ENCODE measurements around the gene SPACA4. TPM values are rescaled to one million over a fixed set of nuclear protein-coding genes. Genes with fewer than 3 reads are reported as not detected.

SPACA4 gene
- polyA plus RNA-seq (2011; rRNA removed), result 0.08 and 0.09 TPM in 2 replicates
- 0.08 and 0.16 TPM in 2 replicates for polyA plus RNA-seq (2012; cell fraction: cytosol; rRNA removed)
- 0.24 and 0.60 TPM in 2 replicates for polyA plus RNA-seq (2012; cell fraction: nucleus; rRNA removed)
- 0.12 to 0.13 TPM in 2 of 3 replicates, not detected in the other for polyA plus RNA-seq (2017; fragmentation: RNase III; extraction: RNeasy Plus Mini Kit Qiagen cat#74134 plus additional on column Dnase treatment)
- polyA minus RNA-seq (2011; rRNA and poly(A)+ RNA removed), result 0.39 TPM in 1 of 2 replicates, not detected in the other

GRCh38 chr19:48606463-48607358 lies at the start of gene SPACA4:
TSS of gene SPACA4 (plus strand) at chr19:48606742. CDS start at chr19:48606979, 237 bp downstream.
- ChIA-PET CTCF (interaction anchor here (1.0 to 18.9 kb wide), 7 partner anchors 12 to 287 kb away, joined by 3 to 396 read pairs (median 55); partner anchors contain the start of genes KDELR1, RPL18 and SPHK2), POLR2A (interaction anchor here (2.4 kb wide), 1 partner anchor 12 kb away, joined by 10 read pairs; the partner anchor contains the start of genes RPL18 and SPHK2)
- FAIRE-seq (no peak), ATAC-seq (no peak), DNase-seq (ENCODE audit: low read depth in 1 of 2, low spot score in 1 of 2) (no peak)
- no peak within 1 kb of the TSS for H3K4me3 ChIP-seq
- H3K4me1 ChIP-seq, result peaks cover 18% of the 10 kb centered on the region
- 91% methylated on average over 33 of the region's 39 CpGs for WGBS (ENCODE audit: missing lambda C conversion rate)
- no peak within 1 kb of the TSS for H3K4me2 ChIP-seq
- H3K9me3 ChIP-seq, result no peaks in the 10 kb centered on the region
- peak within 1 kb of the TSS in 1 of 2 experiments; percentile 24; a peak in 1 of 6 replicates for H3K27ac ChIP-seq
- TF ChIP-seq ESRRA (IDR thresholded peaks at IDR 0.05; ENCODE audit: borderline replicate concordance, low read length) (no peak), MAZ (IDR thresholded peaks at IDR 0.05; ENCODE audit: borderline replicate concordance, low read depth, low read length) (no peak)

GRCh38 chr19:48556825-48557224 lies 49.7 kb upstream of the SPACA4 start:
- H3K27ac ChIP-seq, result peak overlapping the region; percentile 97 to 100
- no peak for ATAC-seq
- no peak overlapping the region for H3K4me3 ChIP-seq
- H3K4me1 ChIP-seq, result peaks cover 70% of the 10 kb centered on the region
- ChIA-PET POLR2A (interaction anchor here (0.6 to 1.4 kb wide), 5 partner anchors 12 to 77 kb away, joined by 3 to 9 read pairs (median 5); no protein-coding TSS in a partner anchor), CTCF (interaction anchor here (0.6 to 14.9 kb wide), 13 partner anchors 8 to 68 kb away, joined by 3 to 100 read pairs (median 5); no protein-coding TSS in a partner anchor)
- 87% methylated on average over 5 of the region's 5 CpGs for WGBS (ENCODE audit: missing lambda C conversion rate)
- TF ChIP-seq EHF (CRISPR knock-in tag; IDR thresholded peaks at IDR 0.05) (no peak), NR3C1 (IDR thresholded peaks at IDR 0.05) (no peak), KDM1A (IDR thresholded peaks at IDR 0.05; ENCODE audit: low read depth) (no peak), POLR2A (IDR thresholded peaks at IDR 0.05; ENCODE audit: low read length) (no peak)
- FAIRE-seq, result no peak
- no peaks in the 10 kb centered on the region for H3K9me3 ChIP-seq
- no peak for DNase-seq (ENCODE audit: low read depth in 1 of 2, low spot score in 1 of 2)
- H3K4me2 ChIP-seq, result peak overlapping the region; percentile 75

GRCh38 chr19:48558018-48558684 lies 48.4 kb upstream of the SPACA4 start:
- POLR2A ChIA-PET, result interaction anchor here (0.5 to 2.7 kb wide), 8 partner anchors 10 to 90 kb away, joined by 3 to 17 read pairs (median 6); partner anchors contain the start of genes RPL18 and SPHK2
- peak overlapping the region; percentile 97 to 100 for H3K27ac ChIP-seq
- WGBS (ENCODE audit: missing lambda C conversion rate), result 25% methylated on average over 27 of the region's 27 CpGs
- TF ChIP-seq ZSCAN20 (CRISPR knock-in tag; IDR thresholded peaks at IDR 0.05) (no peak), HOXB13 (CRISPR knock-in tag; IDR thresholded peaks at IDR 0.05; ENCODE audit: low read depth) (peak; percentile 66; the same call in 1 of the 2 replicates), SREBF2 (IDR thresholded peaks at IDR 0.05) (no peak), HDAC2 (IDR thresholded peaks at IDR 0.05) (peak; percentile 91), MAFK (IDR thresholded peaks at IDR 0.05; ENCODE audit: partially characterized antibody) (no peak), KDM5A (IDR thresholded peaks at IDR 0.05) (no peak), HOXB5 (CRISPR knock-in tag; IDR thresholded peaks at IDR 0.05) (peak; percentile 77), CHD4 (IDR thresholded peaks at IDR 0.05; ENCODE audit: borderline replicate concordance) (peak; percentile 71; the same call in 1 of the 2 replicates), NR3C1 (IDR thresholded peaks at IDR 0.05) (no peak), HEYL (CRISPR knock-in tag; IDR thresholded peaks at IDR 0.05) (peak; percentile 82), EHMT2 (IDR thresholded peaks at IDR 0.05; ENCODE audit: low read depth) (no peak), JUN (IDR thresholded peaks at IDR 0.05) (peak; percentile 58 to 96; a peak in 4 of 5 replicates), HES2 (IDR thresholded peaks at IDR 0.05) (no peak), CTCF (IDR thresholded peaks at IDR 0.05) (no peak), TP53 (CRISPR knock-in tag; IDR thresholded peaks at IDR 0.05) (peak; percentile 79; the same call in 1 of the 2 replicates), CEBPB (IDR thresholded peaks at IDR 0.05) (peak in 1 of 2 experiments; percentile 35; a peak in 1 of 4 replicates), RNF2 (IDR thresholded peaks at IDR 0.05; ENCODE audit: borderline replicate concordance, low read depth) (no peak), SMC3 (IDR thresholded peaks at IDR 0.05) (peak; percentile 32; the same call in 2 of the 3 replicates), FOSL2 (IDR thresholded peaks at IDR 0.05) (no peak), FOSL2 (CRISPR knock-in tag; IDR thresholded peaks at IDR 0.05) (peak; percentile 79), POLR2AphosphoS2 (conservative IDR thresholded peaks at IDR 0.05; ENCODE audit: low read length) (no peak), POLR2A (IDR thresholded peaks at IDR 0.05; ENCODE audit: low read length) (peak; percentile 22), USF2 (IDR thresholded peaks at IDR 0.05) (no peak), ESRRA (IDR thresholded peaks at IDR 0.05; ENCODE audit: borderline replicate concordance, low read length) (peak; percentile 98)

More at GRCh38 chr19:48558018-48558684, 48.4 kb upstream of the SPACA4 start:
- CTCF ChIA-PET, result interaction anchor here (0.8 to 14.9 kb wide), 8 partner anchors 14 to 239 kb away, joined by 3 to 100 read pairs (median 5); no protein-coding TSS in a partner anchor
- ATAC-seq (peak; percentile 40 to 59), FAIRE-seq (peak; percentile 95), DNase-seq (ENCODE audit: low read depth in 1 of 2, low spot score in 1 of 2) (peak; percentile 96 to 98)
- Histone ChIP-seq H3K4me3 (no peak overlapping the region), H3K9me3 (no peaks in the 10 kb centered on the region), H3K4me2 (peak overlapping the region; percentile 50), H3K4me1 (peaks cover 63% of the 10 kb centered on the region)

Data from A549 (cell line).